Activated CD4-positive, alpha-beta T cell treated with anti-CD3 and anti-CD28 coated beads, Interleukin-2, amount 50 U/mL, for 1 hour (primary cell): ENCODE results near the gene C1S.

ENCODE experiments used
- DNase-seq: peaks from one replicate; pipeline ENCODE4 v3.0.0-alpha.2; 2020

C1S gene

DNA sequence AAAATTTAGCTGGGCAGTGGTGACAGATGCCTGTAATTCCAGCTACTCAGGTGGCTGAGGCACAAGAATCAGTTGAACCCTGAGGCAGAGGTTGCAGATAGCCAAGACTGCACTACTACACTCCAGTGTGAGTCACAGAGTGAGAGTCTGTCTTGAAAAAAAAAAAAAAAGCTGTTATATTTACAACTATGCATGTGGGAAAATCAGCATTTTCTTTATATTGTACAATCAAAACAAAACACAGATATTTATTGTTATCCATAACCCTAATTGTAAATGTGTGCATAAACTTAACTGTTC, 19.3 kb downstream of the C1S start:
- DNase-seq = no peak

DNA sequence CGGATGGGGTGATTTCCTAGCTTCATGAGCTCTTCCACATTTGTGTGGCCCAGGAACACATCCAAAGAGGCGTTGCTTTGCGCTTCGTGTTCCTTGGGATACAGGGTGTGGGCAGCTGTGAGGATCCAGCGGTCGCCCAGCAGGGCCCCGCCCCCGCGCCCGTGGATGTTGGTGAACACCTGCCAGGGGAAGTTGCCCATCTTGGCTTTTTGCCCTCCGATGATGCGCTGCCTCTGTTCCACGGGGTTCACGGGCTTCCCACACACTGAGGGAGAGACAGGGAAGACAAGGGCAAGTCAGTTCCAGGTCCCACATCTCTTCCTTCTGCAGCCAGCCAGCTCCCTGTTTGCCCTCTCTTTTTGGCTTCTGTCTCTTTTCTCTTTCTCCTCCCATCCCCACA, 20.5 kb downstream of the C1S start:
- DNase-seq = no peak

DNA sequence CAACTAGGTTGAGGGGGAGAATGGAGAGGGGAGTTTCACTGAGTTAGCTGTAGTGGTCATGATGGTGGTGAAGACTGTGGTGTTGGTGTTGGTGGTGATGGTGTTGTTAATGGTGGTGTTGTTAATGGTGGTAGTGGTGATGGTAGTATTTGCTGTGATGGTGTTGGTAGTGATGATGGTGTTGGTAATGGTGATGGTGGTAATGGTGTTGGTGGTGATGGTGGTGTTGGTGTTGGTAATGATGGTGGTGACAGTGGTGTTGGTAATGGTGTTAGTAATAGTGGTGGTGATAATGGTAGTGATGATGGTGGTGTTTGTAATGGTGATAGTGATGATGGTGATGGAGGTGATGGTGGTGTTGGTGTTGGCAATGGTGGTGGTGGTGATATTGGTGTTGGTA, 22.6 kb downstream of the C1S start:
- no peak for DNase-seq

DNA sequence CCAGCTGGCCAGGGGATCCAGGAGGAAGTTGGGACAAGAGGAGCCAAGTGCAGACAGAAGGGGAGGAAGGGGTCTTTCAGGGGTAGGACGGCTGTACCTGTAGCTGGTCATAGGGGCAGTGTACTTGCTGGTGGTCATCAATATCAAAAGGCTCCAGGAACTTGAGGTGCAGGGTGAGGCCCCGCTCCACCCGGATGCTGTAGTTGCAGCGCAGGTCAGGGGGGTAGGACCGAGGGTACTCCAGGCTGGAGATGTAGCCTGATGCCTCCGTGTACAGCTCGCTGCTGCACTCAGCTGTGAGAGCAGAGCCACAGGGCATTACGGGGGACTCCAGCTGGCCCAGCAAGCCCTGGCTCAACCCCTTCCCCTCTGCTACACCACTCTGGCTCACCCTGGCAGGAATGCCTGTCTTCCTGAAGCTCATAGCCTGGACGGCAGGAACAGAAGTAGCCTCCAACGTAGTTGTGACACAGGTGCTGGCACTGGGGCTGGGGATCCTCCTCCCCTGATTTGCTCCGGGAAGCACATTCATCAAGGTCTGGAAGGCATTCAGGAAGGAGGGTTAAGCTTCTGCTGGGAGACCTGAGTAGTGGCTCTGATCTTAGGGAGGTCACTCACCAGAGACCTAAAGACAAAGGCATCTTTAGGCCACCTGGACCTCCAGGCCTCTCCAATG, 28.8 kb downstream of the C1S start:
- no peak for DNase-seq

DNA sequence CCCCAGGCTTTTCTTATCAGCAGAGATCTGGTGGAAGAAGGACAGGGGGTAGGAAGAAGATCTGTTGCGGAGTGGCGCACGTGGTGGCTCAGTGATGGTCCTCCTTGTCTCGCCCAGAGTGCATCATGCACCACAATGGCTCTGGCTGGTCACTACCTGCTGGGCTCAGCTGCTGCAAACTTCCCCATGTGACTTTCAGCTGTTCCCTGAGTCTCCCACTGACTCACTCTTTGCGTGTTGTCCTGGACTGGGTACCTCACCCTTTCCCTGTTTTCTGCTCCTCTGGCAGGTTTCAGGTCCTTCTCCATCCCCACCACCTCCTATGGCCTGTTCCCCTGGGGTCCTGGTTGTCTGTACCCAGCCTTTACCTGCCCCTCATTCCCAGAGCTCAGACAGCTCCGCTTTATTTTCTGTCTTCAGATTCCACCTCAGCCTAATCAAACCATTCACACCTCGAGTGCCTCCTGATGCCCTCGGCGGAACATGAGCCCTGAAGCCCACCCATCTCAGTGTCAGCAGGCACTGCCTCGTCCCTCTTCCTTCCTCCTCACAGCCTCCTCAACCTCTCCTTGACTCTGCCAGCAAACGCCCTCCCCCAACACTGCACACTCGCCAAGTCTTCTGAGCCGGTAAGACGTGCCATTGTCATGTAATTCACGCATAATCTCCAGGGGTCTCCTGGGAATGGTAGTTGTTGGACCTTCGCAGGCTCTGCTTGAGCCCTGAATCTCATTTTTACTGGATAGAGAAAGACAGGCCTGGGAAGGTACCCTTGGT, 29.9 kb downstream of the C1S start:
- no peak for DNase-seq

DNA sequence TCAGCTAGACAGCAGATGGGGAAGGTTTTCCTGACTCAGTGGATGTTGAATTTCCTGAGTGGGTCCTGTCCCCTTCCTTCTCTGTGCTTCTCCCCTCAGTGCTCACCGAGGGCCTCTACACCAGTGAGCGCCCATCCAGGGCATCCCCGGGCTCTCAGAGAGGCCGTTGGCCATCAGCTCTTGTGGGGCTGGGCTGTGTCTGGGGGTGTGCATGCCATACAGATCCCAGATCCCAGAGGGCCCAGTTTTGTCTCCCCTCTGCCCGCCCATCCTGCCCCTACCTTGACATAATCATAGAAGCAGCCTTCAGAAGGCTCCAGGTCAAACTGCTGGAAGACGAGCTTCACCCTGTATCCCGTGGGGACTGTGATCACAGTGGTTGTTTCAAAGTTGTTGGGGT, 30.7 kb downstream of the C1S start:
- no peak for DNase-seq

DNA sequence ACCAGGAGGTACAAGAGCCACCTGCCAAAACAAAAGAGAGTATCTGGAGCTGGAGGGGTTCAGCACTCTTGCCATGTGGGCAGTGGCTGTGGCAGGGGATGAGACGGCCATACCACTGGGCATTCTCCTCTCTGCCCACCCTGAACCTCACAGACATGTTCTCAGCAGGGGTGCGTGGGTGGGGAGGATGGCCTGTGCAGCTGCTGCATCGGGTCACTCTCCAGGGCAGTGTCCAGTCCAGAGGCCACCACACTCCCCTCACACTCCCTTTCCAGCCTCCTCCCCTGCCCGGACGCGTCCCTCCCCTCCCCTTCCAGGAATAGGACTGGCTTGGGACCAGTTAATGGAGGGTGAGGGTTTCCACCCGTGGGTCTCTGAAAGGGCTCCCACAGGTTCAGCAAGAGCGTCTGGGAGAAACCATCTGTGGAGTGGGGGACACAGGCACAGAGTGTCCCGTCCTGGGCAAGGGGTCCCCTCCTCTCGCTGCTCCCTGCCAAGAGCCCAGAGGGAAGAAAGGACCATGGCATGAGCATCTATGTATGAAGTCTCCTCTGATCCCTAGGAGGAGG, 31.2 kb downstream of the C1S start:
- no peak for DNase-seq

DNA sequence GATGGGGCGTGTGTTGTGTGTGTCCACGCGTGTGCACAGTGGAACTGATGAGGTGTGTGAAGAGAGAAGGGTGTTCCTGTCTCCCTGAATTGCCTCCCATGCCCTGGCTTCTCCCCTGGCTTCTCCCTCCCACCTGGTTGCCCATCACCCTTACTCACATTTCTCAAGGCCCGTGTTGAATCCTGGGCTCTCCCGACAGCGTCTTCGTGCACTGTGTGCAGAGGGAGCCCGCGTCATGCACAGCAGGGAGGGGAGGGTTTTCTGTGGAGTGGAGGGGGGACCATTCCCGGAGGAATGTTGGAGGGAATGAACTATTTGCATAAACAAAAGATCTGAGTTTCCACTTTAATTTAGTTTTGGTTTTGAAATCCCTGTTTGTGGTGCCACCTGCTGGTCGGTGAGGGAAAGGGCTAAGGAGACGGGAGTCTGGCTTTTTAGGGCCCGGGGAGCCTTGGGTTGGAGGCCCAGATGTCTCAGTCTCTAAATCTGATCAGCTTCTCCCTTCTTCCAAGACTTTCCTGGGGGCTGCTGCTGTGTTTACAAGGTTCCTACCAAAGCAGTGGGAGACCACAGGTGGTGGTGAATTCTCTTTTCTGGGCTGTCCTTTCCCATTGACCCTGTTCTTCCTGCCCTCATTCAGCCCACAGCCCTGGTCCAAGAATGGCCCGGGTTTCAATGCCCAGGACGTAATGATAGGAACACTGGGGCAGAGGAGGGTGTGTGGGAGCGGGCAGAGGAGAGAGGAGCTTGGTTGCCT, 31.9 kb downstream of the C1S start, which contains the start of gene C1R:
Gene C1R, minus strand, starts transcription at position 217 of the 757 bp plus-strand sequence. Its CDS starts 57 bp downstream, at position 160.
- DNase-seq = peak; percentile 73

DNA sequence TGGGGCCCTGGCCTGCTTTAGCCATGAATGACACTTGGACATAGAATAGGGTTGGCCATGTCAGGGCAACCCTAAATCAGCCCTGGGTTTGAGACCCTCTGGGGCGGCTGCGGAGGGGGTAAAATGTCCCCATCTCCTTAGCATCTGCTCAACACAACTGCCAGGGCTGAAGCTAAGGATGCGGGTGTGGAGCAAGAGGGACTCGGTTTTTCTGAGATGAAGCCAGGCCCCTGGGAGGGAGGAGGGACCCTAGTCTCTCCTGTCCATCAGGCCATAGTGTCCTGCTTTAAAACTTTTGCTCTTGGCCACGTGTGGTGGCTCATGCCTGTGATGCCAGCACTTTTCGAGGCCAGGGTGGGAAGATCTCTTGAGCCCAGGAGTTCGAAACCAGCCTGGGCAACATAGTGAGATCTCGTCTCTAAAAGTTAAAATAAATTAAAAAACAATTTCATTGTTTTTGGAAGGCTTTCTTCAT, 32.5 kb downstream of the C1S start:
- no peak for DNase-seq

DNA sequence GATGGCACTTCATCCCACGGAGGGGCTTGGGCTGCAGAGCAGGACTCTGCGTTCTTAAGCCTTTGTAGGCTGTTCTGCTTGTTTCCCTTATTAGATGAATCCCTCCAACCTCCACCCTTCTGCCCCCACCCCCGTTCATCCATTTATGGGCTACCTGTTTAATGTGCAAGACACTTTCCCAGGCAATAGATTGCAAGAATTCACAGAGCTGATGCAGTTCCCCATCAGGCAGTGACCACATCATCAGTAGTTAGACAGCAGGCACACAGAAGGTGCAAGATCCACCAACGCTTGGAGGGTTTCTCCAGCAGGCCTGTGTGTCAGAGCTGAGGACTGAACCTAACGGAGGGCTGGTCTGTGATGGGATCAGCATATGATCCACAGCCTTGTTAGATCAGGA, 33.0 kb downstream of the C1S start:
- DNase-seq = no peak

DNA sequence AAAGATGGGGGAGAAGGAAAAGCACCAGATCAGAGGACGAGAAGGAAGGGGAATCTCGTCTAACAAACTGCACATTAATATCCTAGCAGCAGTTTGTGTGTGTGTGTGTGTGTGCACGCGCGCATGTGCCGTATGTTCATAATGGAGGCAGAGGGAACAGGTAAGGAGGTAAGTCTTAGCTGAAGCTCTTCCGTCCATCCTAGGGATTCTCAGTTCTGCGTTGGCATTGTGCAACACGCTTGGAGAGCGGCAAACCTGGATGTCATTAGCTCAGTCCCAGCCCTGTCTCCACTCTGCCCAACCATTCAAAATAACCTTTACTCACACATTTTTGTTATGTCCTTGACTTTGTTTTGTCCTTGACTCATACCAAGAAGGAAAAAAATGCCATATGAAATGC, 33.4 kb downstream of the C1S start:
- no peak for DNase-seq

DNA sequence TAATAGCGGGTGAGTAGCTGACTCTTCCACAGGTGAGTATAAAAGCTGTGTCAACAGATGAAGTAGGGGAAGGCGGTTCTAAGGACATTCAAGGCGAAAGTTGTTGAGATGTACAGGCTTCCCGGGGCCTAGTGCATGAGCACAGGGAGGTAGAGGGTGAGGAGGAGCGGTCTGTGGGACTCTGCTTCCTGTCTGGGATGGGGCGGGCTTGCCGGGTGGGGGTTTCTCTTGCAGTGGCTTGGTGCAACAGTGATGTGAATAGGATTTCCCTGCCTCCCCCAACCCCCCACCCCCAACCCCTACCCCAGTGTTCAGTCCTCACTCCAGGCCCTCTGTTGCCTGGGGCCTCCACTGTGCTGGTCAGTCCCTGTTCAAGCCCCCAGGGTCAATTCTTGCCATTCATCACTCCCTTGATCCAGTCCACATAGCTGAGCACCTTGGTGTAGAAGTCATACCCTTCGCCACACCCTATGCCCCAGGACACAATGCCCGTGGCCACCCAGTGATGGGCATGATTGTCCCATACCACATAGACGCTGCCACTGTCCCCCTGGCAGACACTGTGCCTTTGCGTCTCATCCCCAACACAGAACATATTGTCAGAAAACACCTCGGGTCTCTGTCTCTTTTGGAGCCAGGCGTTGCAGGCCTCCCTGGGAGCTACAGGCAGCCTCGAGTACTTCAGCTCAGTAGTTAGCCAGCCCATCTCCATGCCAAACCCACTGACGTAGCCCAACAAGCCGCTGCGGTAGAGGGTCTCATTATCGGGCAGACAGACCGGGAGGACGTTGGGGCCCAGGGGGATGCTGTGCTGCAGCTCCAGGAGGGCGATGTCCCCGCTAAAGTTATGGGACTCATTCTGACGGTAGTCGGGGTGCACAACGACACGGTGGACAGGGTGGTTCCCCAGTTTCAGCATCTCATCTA, 35.8 kb downstream of the C1S start:
- DNase-seq = no peak

DNA sequence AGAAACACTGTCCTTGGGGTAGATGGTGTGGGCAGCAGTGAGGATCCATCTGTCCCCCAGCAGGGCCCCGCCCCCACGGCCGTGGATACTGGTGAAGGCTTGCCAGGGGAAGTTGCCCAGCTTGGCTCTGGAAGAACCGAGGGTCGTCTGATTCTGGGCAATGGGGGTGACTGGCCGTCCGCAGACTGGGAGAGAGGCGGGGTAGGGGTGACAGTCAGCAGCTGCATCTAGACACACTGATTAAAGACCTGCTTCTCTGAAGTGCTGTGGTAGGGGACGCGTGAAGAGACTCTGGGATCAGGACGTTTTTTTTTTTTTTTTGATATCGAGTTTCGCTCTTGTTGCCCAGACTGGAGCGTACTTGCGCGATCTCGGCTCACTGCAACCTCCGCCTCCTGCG, 36.5 kb downstream of the C1S start:
- no peak for DNase-seq

DNA sequence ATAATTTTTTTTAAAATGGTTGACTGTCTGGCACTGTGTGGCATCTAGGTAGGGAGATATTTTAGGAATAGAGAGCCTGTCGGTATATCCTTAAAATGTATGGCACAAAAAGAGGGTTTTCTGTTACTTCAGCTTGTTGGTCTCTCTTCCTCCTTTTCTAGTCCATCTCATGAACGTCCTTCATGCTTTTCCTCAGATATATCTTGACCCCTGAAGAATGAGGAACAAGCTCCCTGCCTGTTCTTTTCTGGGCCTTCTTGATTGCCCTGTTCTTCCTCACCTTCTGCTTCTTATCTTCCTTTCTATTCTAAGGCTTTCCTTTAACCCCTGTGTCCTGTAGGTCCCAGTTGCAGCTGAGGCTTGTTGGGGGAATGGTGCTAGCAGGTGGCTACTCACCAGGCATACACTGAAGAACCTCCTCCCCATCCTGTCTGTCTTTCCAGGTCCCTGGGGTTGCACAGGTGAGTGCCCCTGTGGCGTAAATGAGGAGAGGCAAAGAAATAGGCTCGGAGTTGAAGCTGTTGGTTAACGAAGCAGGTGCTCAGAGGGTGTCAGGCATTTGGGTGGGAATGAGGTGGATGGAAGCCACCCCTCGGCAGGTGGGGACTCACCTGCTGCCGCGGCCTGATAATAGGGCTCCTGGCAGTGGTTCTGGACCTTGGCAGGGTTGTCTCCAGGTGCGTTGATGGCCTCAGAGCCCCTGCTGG, 38.9 kb downstream of the C1S start:
- no peak for DNase-seq

DNA sequence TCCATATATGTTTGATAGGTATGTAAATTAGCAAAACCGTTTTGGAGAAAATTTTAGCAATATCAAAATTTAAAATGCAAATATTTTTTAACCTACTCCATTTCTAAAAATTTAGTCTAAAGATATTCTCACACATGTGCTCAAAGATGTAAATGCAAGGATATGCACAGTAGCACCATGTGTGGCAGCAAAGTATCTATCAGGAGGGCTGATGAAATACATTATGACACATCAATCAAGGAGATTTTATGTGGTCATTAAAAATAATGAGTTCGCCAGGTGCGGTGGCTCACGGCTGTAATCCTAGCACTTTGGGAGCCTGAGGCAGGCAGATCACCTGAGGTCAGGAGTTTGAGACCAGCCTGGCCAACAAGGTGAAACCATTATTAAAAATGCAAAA, 39.7 kb downstream of the C1S start:
- DNase-seq = no peak

DNA sequence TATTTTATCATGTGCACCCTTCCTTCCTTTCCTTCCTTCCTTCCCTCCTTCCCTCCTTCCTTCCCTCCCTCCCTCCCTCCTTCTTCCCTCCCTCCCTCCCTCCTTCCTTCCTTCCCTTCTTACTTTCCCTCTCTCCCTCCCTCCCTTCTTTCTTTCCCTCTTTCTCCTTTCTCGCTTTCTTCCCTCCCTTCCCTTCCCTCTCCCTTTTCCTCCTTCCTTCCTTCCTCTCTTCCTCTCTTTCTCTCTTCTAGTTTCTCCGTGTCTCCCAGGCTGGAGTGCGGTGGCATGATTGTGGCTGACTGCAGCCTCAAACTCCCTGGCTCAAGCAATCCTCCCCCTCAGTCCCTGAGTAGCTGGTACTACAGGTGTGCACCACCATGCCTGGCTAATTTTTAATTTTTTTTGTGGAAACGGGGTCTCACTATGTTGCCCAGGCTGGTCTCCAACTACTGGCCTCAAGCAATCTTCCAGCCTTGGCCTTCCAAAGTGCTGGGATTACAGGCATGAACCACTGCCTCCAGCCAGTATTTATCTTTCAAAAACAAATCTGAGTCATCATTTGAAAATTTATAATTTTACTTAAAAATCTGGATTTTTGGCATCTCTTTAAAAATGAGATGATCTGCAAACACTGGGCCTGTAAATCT, 40.7 kb downstream of the C1S start:
- DNase-seq = no peak

DNA sequence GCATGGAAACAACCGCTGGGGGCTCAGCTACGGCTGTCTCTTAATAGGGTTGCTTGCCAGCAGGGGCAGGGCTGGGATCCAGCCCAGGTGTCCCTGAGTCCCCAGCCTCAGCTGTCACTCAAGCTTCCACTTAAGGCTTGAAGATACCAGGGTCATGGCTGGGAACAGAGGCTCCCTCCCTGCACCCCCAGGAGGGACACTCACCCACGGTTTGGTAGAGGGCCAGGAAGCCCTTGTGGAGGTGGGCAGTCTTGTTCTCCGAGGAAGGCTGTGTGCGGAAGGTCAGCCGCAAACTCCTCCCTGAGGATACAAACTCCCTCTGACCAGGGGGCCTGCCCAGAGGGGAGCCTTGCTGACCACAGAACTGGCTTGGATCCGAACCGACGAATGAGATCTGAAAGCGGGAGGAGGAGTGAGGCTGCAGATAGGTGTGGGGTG, 41.2 kb downstream of the C1S start:
- no peak for DNase-seq

DNA sequence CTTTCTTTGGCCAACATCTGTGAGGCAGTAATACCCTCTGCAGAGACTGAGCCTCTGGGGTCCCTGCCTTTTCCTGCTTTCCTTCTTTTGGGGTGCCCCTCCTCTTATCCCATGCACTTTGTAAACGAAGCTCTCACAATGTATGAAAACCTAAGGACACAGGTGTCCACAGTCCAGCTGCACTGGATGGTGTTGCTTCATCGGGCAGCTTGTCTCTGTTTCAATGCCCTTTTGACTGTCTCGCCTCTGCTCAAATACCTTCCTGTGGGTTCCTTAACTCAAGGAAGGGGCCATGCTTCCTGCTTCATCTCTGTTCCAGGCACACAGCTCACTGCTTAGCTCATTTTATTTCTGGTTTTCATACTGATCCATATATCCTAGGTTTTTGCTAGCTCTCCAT, 42.1 kb downstream of the C1S start:
- no peak for DNase-seq

DNA sequence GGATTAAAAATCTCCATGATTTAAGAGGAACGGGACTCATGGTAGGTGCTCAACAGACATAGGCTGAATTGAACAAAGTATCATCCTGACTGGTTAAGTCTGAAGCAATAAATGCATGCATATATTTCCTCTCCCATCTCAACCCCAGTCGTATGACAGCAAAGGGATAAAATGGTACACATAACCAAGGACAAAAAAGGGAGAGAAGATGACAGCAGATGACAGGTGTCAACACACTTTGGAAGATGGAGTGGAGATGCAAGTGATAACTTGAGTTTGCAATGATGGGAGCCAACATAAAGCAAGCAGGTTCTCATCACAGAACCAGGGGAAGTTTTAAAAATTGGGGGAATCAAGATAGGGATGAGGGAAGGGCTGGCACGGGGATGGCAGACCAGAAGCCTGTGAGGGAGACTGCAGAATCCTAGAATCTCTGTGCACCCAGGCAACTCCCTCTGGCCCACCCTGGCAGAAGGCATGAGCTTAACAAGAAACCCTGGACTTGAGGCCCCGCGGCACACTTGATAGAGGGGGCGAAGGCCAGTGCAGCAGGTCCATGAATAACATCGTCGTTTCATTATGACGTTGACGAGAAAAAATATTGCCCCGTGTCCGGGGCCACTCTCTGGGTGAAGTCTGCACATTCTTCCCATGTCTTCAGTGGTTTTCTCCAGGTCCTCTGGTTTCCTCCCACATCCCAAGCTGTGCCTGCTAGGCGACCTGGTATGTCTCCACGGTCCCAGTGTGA, 43.5 kb downstream of the C1S start:
- no peak for DNase-seq

DNA sequence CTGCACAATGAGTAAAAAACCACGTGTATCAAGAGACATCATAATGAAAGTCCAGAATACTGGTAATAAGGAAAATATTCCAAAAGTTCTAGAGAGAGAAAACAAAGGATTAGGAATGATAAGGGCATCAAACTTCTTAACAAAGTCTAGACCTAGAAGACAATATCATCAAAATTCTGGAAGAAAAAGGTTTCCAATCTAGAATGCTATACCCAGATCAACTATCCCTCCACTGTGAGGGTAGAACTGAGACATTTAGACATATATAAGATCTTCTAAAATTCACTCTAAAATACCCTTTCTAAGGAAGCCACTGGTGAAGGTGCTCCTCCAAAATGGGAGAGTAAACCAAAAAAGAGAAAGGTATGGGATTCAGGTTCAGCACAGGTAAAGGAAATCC, 45.6 kb downstream of the C1S start:
- no peak for DNase-seq
